ENCODE data around the gene DNAJC17. TPM values are rescaled to one million over a fixed set of nuclear protein-coding genes. Genes with fewer than 3 reads are reported as not detected.

DNAJC17 gene
- total RNA-seq, 1 experiment from 2014 or later, result 34.5 TPM

GRCh38 chr15:40754883-40755811, 52.1 kb downstream of the DNAJC17 start, which contains the start of gene RMDN3:
Gene RMDN3 (minus strand): TSS chr15:40755254. CDS start chr15:40754783, 471 bp downstream.
- intact Hi-C loops (cut with micrococcal nuclease; ENCODE audit: unreplicated experiment), result no loop called here
- no peaks in the 10 kb centered on the region for H3K27me3 ChIP-seq (replicated peaks; ENCODE audit: insufficient read depth, low read depth, low read length, poor library complexity)
- H3K9me3 ChIP-seq (ENCODE audit: low read depth, low read length, poor library complexity, severe bottlenecking), result no peaks in the 10 kb centered on the region
- ChIA-PET CTCF (no interaction called here), POLR2A (ENCODE audit: low non-redundant PET) (interaction anchor here (0.7 kb wide), 1 partner anchor 8 kb away, joined by 3 read pairs; no protein-coding TSS in a partner anchor)
- peaks cover 23% of the 10 kb centered on the region for H3K4me1 ChIP-seq (ENCODE audit: insufficient read depth, low read length, poor library complexity, severe bottlenecking)
- peak; percentile 97 for DNase-seq (ENCODE audit: low spot score)
- TSS peak; percentile 100 for BruUV-seq (replicated peaks)
- H3K27ac ChIP-seq (ENCODE audit: low read depth, low read length, poor library complexity, severe bottlenecking), result peak within 1 kb of the TSS; percentile 95
- TF ChIP-seq CTCF (conservative IDR thresholded peaks at IDR 0.05; ENCODE audit: low read depth, low read length) (no peak), EZH2 (IDR thresholded peaks at IDR 0.05; ENCODE audit: borderline replicate concordance, low read depth, low read length, poor library complexity, severe bottlenecking) (no peak)
- H3K36me3 ChIP-seq (ENCODE audit: insufficient read depth, low read length, poor library complexity, severe bottlenecking), result peaks cover 21% of the 10 kb centered on the region
- H3K4me3 ChIP-seq (ENCODE audit: low read depth, low read length, poor library complexity, severe bottlenecking), result peak within 1 kb of the TSS; percentile 99

- no TSS peak for BruUV-seq (replicated peaks)
- CTCF ChIA-PET, result interaction anchor here (0.7 kb wide), 1 partner anchor 163 kb away, joined by 3 read pairs; no protein-coding TSS in a partner anchor
- DNase-seq (ENCODE audit: low spot score), result no peak
- H3K27me3 ChIP-seq (replicated peaks; ENCODE audit: insufficient read depth, low read depth, low read length, poor library complexity), result no peaks in the 10 kb centered on the region
- peaks cover 23% of the 10 kb centered on the region for H3K4me1 ChIP-seq (ENCODE audit: insufficient read depth, low read length, poor library complexity, severe bottlenecking)
- peaks cover 25% of the 10 kb centered on the region for H3K36me3 ChIP-seq (ENCODE audit: insufficient read depth, low read length, poor library complexity, severe bottlenecking)
- intact Hi-C loops (cut with micrococcal nuclease; ENCODE audit: unreplicated experiment), result no loop called here
- peak overlapping the region; percentile 99 for H3K4me3 ChIP-seq (ENCODE audit: low read depth, low read length, poor library complexity, severe bottlenecking)
- TF ChIP-seq EZH2 (IDR thresholded peaks at IDR 0.05; ENCODE audit: borderline replicate concordance, low read depth, low read length, poor library complexity, severe bottlenecking), result no peak
- TF ChIP-seq CTCF (conservative IDR thresholded peaks at IDR 0.05; ENCODE audit: low read depth, low read length), result no peak
- H3K9me3 ChIP-seq (ENCODE audit: low read depth, low read length, poor library complexity, severe bottlenecking), result no peaks in the 10 kb centered on the region
- peak overlapping the region; percentile 95 for H3K27ac ChIP-seq (ENCODE audit: low read depth, low read length, poor library complexity, severe bottlenecking)
- POLR2A ChIA-PET (ENCODE audit: low non-redundant PET), result no interaction called here
These were observed 52.7 kb downstream of the DNAJC17 start for GRCh38 chr15:40754574-40754882.

- POLR2A ChIA-PET (ENCODE audit: low non-redundant PET), result no interaction called here
- Histone ChIP-seq H3K9me3 (ENCODE audit: low read depth, low read length, poor library complexity, severe bottlenecking) (no peaks in the 10 kb centered on the region), H3K36me3 (ENCODE audit: insufficient read depth, low read length, poor library complexity, severe bottlenecking) (peaks cover 25% of the 10 kb centered on the region), H3K4me1 (ENCODE audit: insufficient read depth, low read length, poor library complexity, severe bottlenecking) (peaks cover 35% of the 10 kb centered on the region), H3K27me3 (replicated peaks; ENCODE audit: insufficient read depth, low read depth, low read length, poor library complexity) (no peaks in the 10 kb centered on the region), H3K27ac (ENCODE audit: low read depth, low read length, poor library complexity, severe bottlenecking) (no peak overlapping the region), H3K4me3 (ENCODE audit: low read depth, low read length, poor library complexity, severe bottlenecking) (no peak overlapping the region)
- intact Hi-C loops (cut with micrococcal nuclease; ENCODE audit: unreplicated experiment), result no loop called here
- BruUV-seq (replicated peaks), result no TSS peak
- DNase-seq (ENCODE audit: low spot score), result no peak
- CTCF ChIA-PET, result interaction anchor here (0.6 kb wide), 1 partner anchor 72 kb away, joined by 5 read pairs; no protein-coding TSS in a partner anchor
- TF ChIP-seq EZH2 (IDR thresholded peaks at IDR 0.05; ENCODE audit: borderline replicate concordance, low read depth, low read length, poor library complexity, severe bottlenecking), result no peak
- no peak for TF ChIP-seq CTCF (conservative IDR thresholded peaks at IDR 0.05; ENCODE audit: low read depth, low read length)
These were observed 55.5 kb downstream of the DNAJC17 start for GRCh38 chr15:40751745-40752144.

Measured in A673 (cell line).